Endothelial cell of umbilical vein (primary cell): ENCODE measurements around the gene CLCN3. TPM values are rescaled to one million over a fixed set of nuclear protein-coding genes. Genes with fewer than 3 reads are reported as not detected.

Experiments
- BruUV-seq: library from RNA; stranded (reverse); fragments of 400-500 nt; replicated peaks from 2 replicates; lab custom pipeline; 2021; lab: Mats Ljungman, UMichigan
- CTCF ChIA-PET: fragments of 300-600, 350-600 bp; sonication (Branson Sonifier 250); formaldehyde crosslinking; loops from one replicate; lab custom pipeline; 2021; ENCODE audit warnings: antibody characterized with exemption, inconsistent platforms; lab: Charles Lee
- POLR2A ChIA-PET: fragments of 300-600, 350-600 bp; sonication (Branson Sonifier 250); formaldehyde crosslinking; loops from one replicate; lab custom pipeline; 2021; ENCODE audit warnings: antibody characterized with exemption, inconsistent platforms; lab: Charles Lee
- DNase-seq: peaks from one replicate; pipeline ENCODE4 v3.0.0-alpha.2; 2011; ENCODE audit warnings: low read depth, low spot score
- FAIRE-seq: peaks from 2 replicates; lab custom pipeline; 2011; peaks lifted over from hg19 to GRCh38; lab: Jason Lieb, UNC
- H2AFZ ChIP-seq: 2 replicates; pipeline ENCODE4 v1.6.0; 2012; ENCODE audit warnings: low read depth, low read length, control low read depth, inconsistent platforms
- H3K27ac ChIP-seq: 2 replicates; pipeline ENCODE4 v1.5.1; 2011; ENCODE audit warnings: low read depth, mild to moderate bottlenecking, control low read depth, low read length, moderate library complexity; ENCODE audit not compliant: insufficient read depth
- H3K27me3 ChIP-seq, 2 experiments: 2 replicates each; pipeline versions ENCODE4 v1.6.0 to v1.6.1; 2011; ENCODE audit warnings: low read length in 2 of 2, mixed read lengths in 1 of 2; ENCODE audit not compliant: control insufficient read depth in 2 of 2, insufficient read depth in 2 of 2
- H3K36me3 ChIP-seq, 2 experiments: 2 replicates in 1 of 2; 3 replicates in 1 of 2; pipeline ENCODE4 v1.5.1; 2011; ENCODE audit warnings: low read length in 2 of 2, mild to moderate bottlenecking in 1 of 2, moderate library complexity in 1 of 2; ENCODE audit not compliant: control insufficient read depth in 2 of 2, insufficient read depth in 2 of 2; ENCODE audit errors: extremely low read depth in 1 of 2
- H3K4me1 ChIP-seq: 3 replicates; pipeline ENCODE4 v1.5.1; 2011; ENCODE audit warnings: mild to moderate bottlenecking, low read length; ENCODE audit not compliant: control insufficient read depth, insufficient read depth; ENCODE audit errors: extremely low read depth
- H3K4me2 ChIP-seq: 2 replicates; pipeline ENCODE4 v1.6.1; 2011; ENCODE audit warnings: low read length, control low read depth, mixed read lengths; ENCODE audit not compliant: insufficient read depth
- H3K4me3 ChIP-seq, 3 experiments: fragments of 200-600 bp in 1 of 3; sonication (generic), shearing (Covaris generic) in 1 of 3; replicated peaks in 1 of 3; 2 replicates each; pipeline ENCODE4 v1.5.1; 2011 to 2016; ENCODE audit warnings: control low read depth in 3 of 3, low read length in 3 of 3, mild to moderate bottlenecking in 2 of 3, inconsistent platforms in 1 of 3, low read depth in 1 of 3, moderate library complexity in 1 of 3; ENCODE audit not compliant: insufficient read depth in 1 of 3
- H3K79me2 ChIP-seq: 2 replicates; pipeline ENCODE4 v1.6.0; 2012; ENCODE audit warnings: low read length, inconsistent platforms; ENCODE audit not compliant: control insufficient read depth, insufficient read depth
- H3K9ac ChIP-seq: replicated peaks from 2 replicates; pipeline ENCODE3; 2011; ENCODE audit warnings: low read length, control low read depth; ENCODE audit not compliant: insufficient read depth; ENCODE audit errors: extremely low read depth
- H3K9me1 ChIP-seq: replicated peaks from 3 replicates; pipeline ENCODE4 v1.6.0; 2011; ENCODE audit warnings: mild to moderate bottlenecking, low read length; ENCODE audit not compliant: control insufficient read depth, insufficient read depth; ENCODE audit errors: extremely low read depth
- H3K9me3 ChIP-seq: replicated peaks from 2 replicates; pipeline ENCODE4 v1.5.1; 2012; ENCODE audit warnings: low read length, inconsistent platforms; ENCODE audit not compliant: control insufficient read depth, insufficient read depth
- H4K20me1 ChIP-seq: replicated peaks from 2 replicates; pipeline ENCODE3; 2011; ENCODE audit warnings: mild to moderate bottlenecking, low read length; ENCODE audit not compliant: control insufficient read depth, insufficient read depth; ENCODE audit errors: extremely low read depth
- EZH2 ChIP-seq: IDR thresholded peaks from 2 replicates; pipeline ENCODE4 v1.6.1; 2012; ENCODE audit warnings: borderline replicate concordance, low read depth, mild to moderate bottlenecking, moderate library complexity, low read length, inconsistent platforms; ENCODE audit not compliant: severe bottlenecking
- FOS ChIP-seq: IDR thresholded peaks from 2 replicates; pipeline ENCODE4 v1.6.1; 2011; ENCODE audit warnings: mild to moderate bottlenecking, low read length, moderate library complexity, borderline replicate concordance; ENCODE audit not compliant: insufficient read depth
- GATA2 ChIP-seq: IDR thresholded peaks from 2 replicates; pipeline ENCODE4 v1.7.0; 2011; ENCODE audit warnings: low read depth, mild to moderate bottlenecking, moderate library complexity, mixed read lengths, low read length; ENCODE audit not compliant: insufficient read length, insufficient read depth
- JUN ChIP-seq: IDR thresholded peaks from 2 replicates; pipeline ENCODE4 v1.6.1; 2011; ENCODE audit warnings: borderline replicate concordance, low read depth; ENCODE audit not compliant: insufficient read length, insufficient read depth
- MYC ChIP-seq: IDR thresholded peaks from one replicate; pipeline ENCODE4 v1.6.1; 2011; ENCODE audit warnings: mild to moderate bottlenecking, low read depth, low read length
- POLR2A ChIP-seq: IDR thresholded peaks from 2 replicates; pipeline ENCODE4 v1.6.1; 2012; ENCODE audit warnings: low read depth, mild to moderate bottlenecking, control low read depth, low read length
- POLR2AphosphoS5 ChIP-seq: IDR thresholded peaks from 2 replicates; pipeline ENCODE4 v1.6.1; 2012; ENCODE audit warnings: low read depth, mild to moderate bottlenecking, control low read depth, low read length, moderate library complexity; ENCODE audit not compliant: insufficient read depth
- dilution Hi-C: fragments of 300-500 bp; cut with MboI; formaldehyde crosslinking; loops from one replicate; pipeline ENCODE4 v1.15.0; 2019; ENCODE audit warnings: low sequenced_read_pairs; ENCODE audit not compliant: extremely low pct_ligation_motif_present
- intact Hi-C: fragments of 100-400 bp; cut with micrococcal nuclease; formaldehyde crosslinking; loops from one replicate; pipeline ENCODE4 v1.10.0; 2022
- polyA plus RNA-seq, 4 experiments: library from polyadenylated mRNA; depleted of rRNA in 3 of 4; stranded (reverse) in 3 of 4; unstranded in 1 of 4; fragments of >200 nt; gene quantifications; 2 replicates each; pipeline versions ENCODE4 v1.2.1 to v1.2.3, GENCODE V29; 2011 to 2012; ENCODE audit warnings: missing spikeins in 1 of 4
- total RNA-seq: library from RNA; stranded (reverse); gene quantifications from 2 replicates; pipeline ENCODE4 v1.2.3, GENCODE V29; 2021
- TF ChIP-seq, protein P1 (sequence below), 2 donors: IDR thresholded peaks; 1 replicate in 1 of 2; 2 replicates in 1 of 2; pipeline ENCODE4 v1.5.1; 2011; ENCODE audit warnings: low read length in 2 of 2, mild to moderate bottlenecking in 2 of 2, moderate library complexity in 2 of 2, control low read depth in 1 of 2, inconsistent platforms in 1 of 2, low read depth in 1 of 2; ENCODE audit not compliant: insufficient read depth in 1 of 2; ENCODE audit errors: extremely low read depth in 1 of 2
- TF ChIP-seq, protein P2 (sequence below): IDR thresholded peaks from 2 replicates; pipeline ENCODE4 v1.6.1; 2011; ENCODE audit not compliant: insufficient read depth, insufficient read length

CLCN3 gene
- total and polyA plus RNA-seq, 2 donors (not counting 3 experiments of a cell fraction or from before 2014, with no cell fraction given) = 16.5 to 51.4 TPM

DNA sequence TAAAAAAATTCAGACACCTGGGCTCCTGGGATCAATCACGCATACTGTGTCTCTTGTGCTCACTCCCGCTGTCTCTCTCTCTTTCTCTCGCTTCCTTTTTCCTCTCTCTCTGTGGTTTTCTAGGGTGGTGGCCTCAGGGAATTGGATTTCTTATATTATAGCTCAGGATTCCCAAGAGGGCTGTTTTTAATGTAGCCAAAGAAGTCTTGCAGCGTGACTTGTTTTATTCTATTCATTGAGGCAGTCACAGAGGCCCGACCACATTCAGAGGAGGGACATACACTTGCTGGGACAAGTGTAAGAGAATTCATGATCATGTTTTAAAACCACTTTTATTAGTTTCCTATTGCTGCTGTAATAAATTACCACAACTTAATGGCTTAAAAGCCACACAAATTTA lies 78.0 kb downstream of the CLCN3 start:
- H4K20me1 ChIP-seq = no peaks in the 10 kb centered on the region
- H3K79me2 ChIP-seq = no peaks in the 10 kb centered on the region
- DNase-seq (no peak), FAIRE-seq (no peak)
- ChIA-PET POLR2A (no interaction called here), CTCF (interaction anchor here (0.9 to 1.9 kb wide), 3 partner anchors 18 to 85 kb away, joined by 3 to 5 read pairs (median 5); no protein-coding TSS in a partner anchor)
- no peaks in the 10 kb centered on the region for H3K9me3 ChIP-seq
- peaks cover 6 to 10% of the 10 kb centered on the region in 2 experiments for H3K36me3 ChIP-seq
- BruUV-seq = no TSS peak
- H3K27me3 ChIP-seq = no peaks in the 10 kb centered on the region
- no peaks in the 10 kb centered on the region for H3K4me1 ChIP-seq
- no peak overlapping the region for H3K27ac ChIP-seq
- H3K4me3 ChIP-seq = no peak overlapping the region
- intact Hi-C loops = no loop called here
- dilution Hi-C loops = no loop called here
- no peaks in the 10 kb centered on the region for H3K9me1 ChIP-seq
- no peak overlapping the region for H2AFZ ChIP-seq
- H3K9ac ChIP-seq = no peak overlapping the region
- no peak overlapping the region for H3K4me2 ChIP-seq
- TF ChIP-seq POLR2A (no peak), MYC (no peak), FOS (no peak), GATA2 (no peak)

- ChIA-PET POLR2A (no interaction called here), CTCF (no interaction called here)
- TF ChIP-seq JUN = no peak
- TF ChIP-seq FOS = no peak
- no peak for TF ChIP-seq MYC
- no peak for TF ChIP-seq POLR2A
- no peak for TF ChIP-seq POLR2AphosphoS5
- TF ChIP-seq GATA2 = no peak
- no peak for TF ChIP-seq EZH2
- TF ChIP-seq, protein P1, sequence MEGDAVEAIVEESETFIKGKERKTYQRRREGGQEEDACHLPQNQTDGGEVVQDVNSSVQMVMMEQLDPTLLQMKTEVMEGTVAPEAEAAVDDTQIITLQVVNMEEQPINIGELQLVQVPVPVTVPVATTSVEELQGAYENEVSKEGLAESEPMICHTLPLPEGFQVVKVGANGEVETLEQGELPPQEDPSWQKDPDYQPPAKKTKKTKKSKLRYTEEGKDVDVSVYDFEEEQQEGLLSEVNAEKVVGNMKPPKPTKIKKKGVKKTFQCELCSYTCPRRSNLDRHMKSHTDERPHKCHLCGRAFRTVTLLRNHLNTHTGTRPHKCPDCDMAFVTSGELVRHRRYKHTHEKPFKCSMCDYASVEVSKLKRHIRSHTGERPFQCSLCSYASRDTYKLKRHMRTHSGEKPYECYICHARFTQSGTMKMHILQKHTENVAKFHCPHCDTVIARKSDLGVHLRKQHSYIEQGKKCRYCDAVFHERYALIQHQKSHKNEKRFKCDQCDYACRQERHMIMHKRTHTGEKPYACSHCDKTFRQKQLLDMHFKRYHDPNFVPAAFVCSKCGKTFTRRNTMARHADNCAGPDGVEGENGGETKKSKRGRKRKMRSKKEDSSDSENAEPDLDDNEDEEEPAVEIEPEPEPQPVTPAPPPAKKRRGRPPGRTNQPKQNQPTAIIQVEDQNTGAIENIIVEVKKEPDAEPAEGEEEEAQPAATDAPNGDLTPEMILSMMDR (IDR thresholded peaks at IDR 0.05; ENCODE audit: extremely low read depth in 1 of 2, insufficient read depth in 1 of 2, low read depth in 1 of 2, low read length in 2 of 2) = no peak
- TF ChIP-seq, protein P2, sequence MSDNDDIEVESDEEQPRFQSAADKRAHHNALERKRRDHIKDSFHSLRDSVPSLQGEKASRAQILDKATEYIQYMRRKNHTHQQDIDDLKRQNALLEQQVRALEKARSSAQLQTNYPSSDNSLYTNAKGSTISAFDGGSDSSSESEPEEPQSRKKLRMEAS = no peak
- Histone ChIP-seq H3K9me1 (no peaks in the 10 kb centered on the region), H3K9me3 (no peaks in the 10 kb centered on the region), H3K27me3 (no peaks in the 10 kb centered on the region), H3K4me3 (no peak overlapping the region), H3K79me2 (no peaks in the 10 kb centered on the region), H3K9ac (no peak overlapping the region), H3K4me2 (no peak overlapping the region), H2AFZ (no peak overlapping the region), H3K4me1 (no peaks in the 10 kb centered on the region), H4K20me1 (no peaks in the 10 kb centered on the region), H3K36me3 (peaks cover 2 to 3% of the 10 kb centered on the region in 2 experiments), H3K27ac (no peak overlapping the region)
- FAIRE-seq (no peak), DNase-seq (no peak)
- dilution Hi-C loops (no loop called here), intact Hi-C loops (no loop called here)
- no TSS peak for BruUV-seq
Measured at GRCh38 chr4:169707958-169708643, 87.7 kb downstream of the CLCN3 start.
